GM12891 (cell line): ENCODE data around the gene CCDC6.

Experiments used
- PAX5 ChIP-seq: IDR thresholded peaks from 2 replicates; pipeline ENCODE4 v1.6.1; 2011; ENCODE audit warnings: low read length, moderate library complexity, mild to moderate bottlenecking; ENCODE audit not compliant: insufficient read depth, severe bottlenecking
- POLR2A ChIP-seq: IDR thresholded peaks from 2 replicates; pipeline ENCODE4 v1.6.1; 2011; ENCODE audit warnings: low read depth, low read length, control low read depth
- POLR2AphosphoS5 ChIP-seq: IDR thresholded peaks from 2 replicates; pipeline ENCODE4 v1.6.1; 2011; ENCODE audit warnings: low read depth, low read length, control low read depth
- TAF1 ChIP-seq: IDR thresholded peaks from 2 replicates; pipeline ENCODE4 v1.6.1; 2011; ENCODE audit warnings: low read depth, low read length, control low read depth

DNA sequence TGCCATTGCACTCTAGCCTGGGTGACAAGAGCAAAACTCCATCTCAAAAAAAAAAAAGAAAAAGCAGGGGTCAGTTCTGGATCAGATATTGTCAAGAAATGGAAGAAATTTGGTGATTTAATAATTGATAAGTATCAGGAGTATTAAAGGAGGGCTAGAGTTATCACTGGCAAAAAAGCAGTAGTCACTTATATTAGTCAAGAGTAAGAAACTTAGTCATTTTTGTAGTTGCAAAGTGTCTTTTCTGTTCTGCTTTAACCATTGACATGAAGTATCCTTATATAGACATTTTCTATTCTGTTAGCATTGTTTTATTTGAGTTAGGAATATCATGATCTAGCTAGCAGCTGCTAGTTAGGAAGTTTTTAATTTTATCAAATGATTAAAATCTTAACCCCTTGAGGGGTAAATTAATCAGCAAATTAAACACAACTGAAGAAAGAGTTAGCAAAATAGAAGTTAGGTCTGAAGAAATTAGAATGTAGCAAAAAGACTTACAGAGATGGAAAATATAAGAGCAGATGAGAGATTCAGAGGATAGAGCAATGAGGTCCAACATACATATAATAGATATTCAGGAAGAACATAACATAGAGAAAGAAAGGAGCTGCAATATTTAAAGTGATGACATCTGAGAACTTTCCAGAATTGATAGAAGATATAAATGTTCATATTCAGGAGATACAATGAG, 7.3 kb upstream of the CCDC6 start:
- TF ChIP-seq POLR2A = no peak
- no peak for TF ChIP-seq POLR2AphosphoS5
- no peak for TF ChIP-seq TAF1
- no peak for TF ChIP-seq PAX5
